H1 (cell line): ENCODE results near the gene SLC35A2. TPM values are rescaled to one million over a fixed set of nuclear protein-coding genes. Genes with fewer than 3 reads are reported as not detected.

Experiments used
- CTCF ChIA-PET: fragments of 300-600 bp; sonication (Branson Sonifier 250); formaldehyde crosslinking; loops from one replicate; lab custom pipeline; 2021; ENCODE audit not compliant: partially characterized antibody; lab: Charles Lee
- POLR2A ChIA-PET: fragments of 300-600 bp; sonication (Branson Sonifier 250); formaldehyde crosslinking; loops from one replicate; lab custom pipeline; 2021; ENCODE audit warnings: inconsistent platforms; ENCODE audit not compliant: partially characterized antibody; lab: Charles Lee
- DNase-seq, 2 experiments: peaks; one replicate each; pipeline versions ENCODE4 v3.0.0 to v3.0.0-alpha.2; 2010 to 2022; ENCODE audit warnings: low spot score in 2 of 2, low read depth in 1 of 2, mixed read lengths in 1 of 2
- FAIRE-seq: peaks from 2 replicates; lab custom pipeline; 2011; peaks lifted over from hg19 to GRCh38; lab: Jason Lieb, UNC
- H2AFZ ChIP-seq: 2 replicates; pipeline ENCODE4 v1.8.1; 2012; ENCODE audit warnings: low read length, inconsistent platforms
- H2AK5ac ChIP-seq: 2 replicates; pipeline ENCODE4 v1.6.1; 2013; ENCODE audit warnings: low read depth, low read length
- H2BK120ac ChIP-seq: replicated peaks from 2 replicates; pipeline ENCODE3; 2013; ENCODE audit warnings: low read depth, low read length, inconsistent platforms
- H2BK12ac ChIP-seq: 2 replicates; pipeline ENCODE4 v1.6.1; 2013; ENCODE audit warnings: low read depth, low read length
- H2BK15ac ChIP-seq: 2 replicates; pipeline ENCODE4 v1.6.1; 2013; ENCODE audit warnings: low read length
- H2BK20ac ChIP-seq: 2 replicates; pipeline ENCODE4 v1.6.1; 2013; ENCODE audit warnings: low read length
- H2BK5ac ChIP-seq: 2 replicates; pipeline ENCODE4 v1.6.1; 2013; ENCODE audit warnings: low read depth, low read length
- H3K14ac ChIP-seq: 2 replicates; pipeline ENCODE4 v1.6.1; 2013; ENCODE audit warnings: inconsistent platforms; ENCODE audit not compliant: insufficient read length
- H3K18ac ChIP-seq: 2 replicates; pipeline ENCODE4 v1.6.1; 2013; ENCODE audit warnings: low read length; ENCODE audit errors: extremely low read depth
- H3K23ac ChIP-seq: 2 replicates; pipeline ENCODE4 v1.6.1; 2013; ENCODE audit warnings: inconsistent platforms; ENCODE audit not compliant: insufficient read length
- H3K23me2 ChIP-seq: 2 replicates; pipeline ENCODE4 v1.6.1; 2013; ENCODE audit warnings: low read depth, low read length
- H3K27ac ChIP-seq: 2 replicates; pipeline ENCODE4 v1.6.1; 2011; ENCODE audit warnings: low read depth, low read length, inconsistent platforms
- H3K27me3 ChIP-seq, 4 experiments: replicated peaks in 1 of 4; 1 replicate in 1 of 4; 2 replicates in 3 of 4; pipeline versions ENCODE4 v1.6.1 to v1.8.1; 2011 to 2013; ENCODE audit warnings: low read length in 3 of 4, mild to moderate bottlenecking in 3 of 4, inconsistent platforms in 2 of 4, mixed read lengths in 2 of 4, moderate library complexity in 1 of 4; ENCODE audit not compliant: control insufficient read depth in 3 of 4, insufficient read depth in 3 of 4; ENCODE audit errors: extremely low read depth in 1 of 4
- H3K36me3 ChIP-seq, 4 experiments: 2 replicates each; pipeline versions ENCODE4 v1.6.1 to v1.8.1; 2011 to 2013; ENCODE audit warnings: mild to moderate bottlenecking in 4 of 4, low read length in 3 of 4, moderate library complexity in 2 of 4, control low read depth in 1 of 4, inconsistent platforms in 1 of 4; ENCODE audit not compliant: insufficient read depth in 4 of 4, control insufficient read depth in 2 of 4
- H3K4ac ChIP-seq: replicated peaks from 2 replicates; pipeline ENCODE3; 2013; ENCODE audit warnings: low read length, low read depth, mixed read lengths, inconsistent platforms; ENCODE audit not compliant: insufficient read length
- H3K4me1 ChIP-seq, 4 experiments: replicated peaks in 1 of 4; 1 replicate in 1 of 4; 2 replicates in 3 of 4; pipeline versions ENCODE4 v1.6.1 to v1.8.1; 2011 to 2013; ENCODE audit warnings: low read length in 3 of 4, inconsistent platforms in 2 of 4, mixed read lengths in 1 of 4; ENCODE audit not compliant: insufficient read depth in 4 of 4, control insufficient read depth in 3 of 4
- H3K4me2 ChIP-seq, 2 experiments: 2 replicates each; pipeline versions ENCODE4 v1.6.1 to v1.8.1; 2011 to 2013; ENCODE audit warnings: low read depth in 2 of 2, low read length in 2 of 2, control low read depth in 1 of 2, inconsistent platforms in 1 of 2, mild to moderate bottlenecking in 1 of 2; ENCODE audit not compliant: insufficient read depth in 1 of 2
- H3K4me3 ChIP-seq, 4 experiments: fragments of 200-600, 300-600 bp in 1 of 4; sonication (generic), shearing (Covaris generic), sonication (Bioruptor Twin) in 1 of 4; 2 replicates each; pipeline versions ENCODE4 v1.5.1 to v1.8.1; 2011 to 2016; ENCODE audit warnings: low read length in 4 of 4, low read depth in 3 of 4, control low read depth in 2 of 4, inconsistent platforms in 2 of 4, mild to moderate bottlenecking in 2 of 4, mixed read lengths in 1 of 4, moderate library complexity in 1 of 4; ENCODE audit not compliant: insufficient read depth in 2 of 4; ENCODE audit errors: extremely low read depth in 1 of 4
- H3K56ac ChIP-seq: replicated peaks from 2 replicates; pipeline ENCODE3; 2013; ENCODE audit warnings: low read depth, mild to moderate bottlenecking, mixed read lengths, low read length, inconsistent platforms; ENCODE audit not compliant: insufficient read length
- H3K79me1 ChIP-seq: 2 replicates; pipeline ENCODE4 v1.6.1; 2013; ENCODE audit warnings: low read depth, low read length, control low read depth
- H3K79me2 ChIP-seq, 2 experiments: 2 replicates each; pipeline versions ENCODE4 v1.6.1 to v1.8.1; 2012 to 2013; ENCODE audit warnings: low read length in 2 of 2, mild to moderate bottlenecking in 2 of 2, inconsistent platforms in 1 of 2; ENCODE audit not compliant: insufficient read depth in 2 of 2, control insufficient read depth in 1 of 2
- H3K9ac ChIP-seq, 4 experiments: replicated peaks in 1 of 4; 1 replicate in 1 of 4; 2 replicates in 3 of 4; pipeline versions ENCODE4 v1.6.1 to v1.8.1; 2011 to 2013; ENCODE audit warnings: low read depth in 3 of 4, low read length in 3 of 4, control low read depth in 2 of 4, mild to moderate bottlenecking in 2 of 4, moderate library complexity in 2 of 4, inconsistent platforms in 1 of 4; ENCODE audit errors: extremely low read depth in 1 of 4
- H3K9me3 ChIP-seq, 2 experiments: 2 replicates each; pipeline versions ENCODE4 v1.6.1 to v1.8.1; 2012 to 2013; ENCODE audit warnings: mild to moderate bottlenecking in 2 of 2, moderate library complexity in 2 of 2, control low read depth in 1 of 2, inconsistent platforms in 1 of 2, low read depth in 1 of 2, low read length in 1 of 2, mixed read lengths in 1 of 2; ENCODE audit not compliant: insufficient read depth in 2 of 2
- H4K20me1 ChIP-seq, 2 experiments: replicated peaks in 1 of 2; 2 replicates each; pipeline versions ENCODE3 to v1.8.1; 2011 to 2013; ENCODE audit warnings: inconsistent platforms in 2 of 2, low read length in 2 of 2, mild to moderate bottlenecking in 1 of 2; ENCODE audit not compliant: insufficient read depth in 2 of 2, control insufficient read depth in 1 of 2
- H4K5ac ChIP-seq: 2 replicates; pipeline ENCODE4 v1.6.1; 2013; ENCODE audit warnings: low read length, low read depth, mixed read lengths, inconsistent platforms; ENCODE audit not compliant: insufficient read length
- H4K8ac ChIP-seq: 2 replicates; pipeline ENCODE4 v1.8.0; 2013; ENCODE audit warnings: mild to moderate bottlenecking, moderate library complexity, low read length, inconsistent platforms; ENCODE audit not compliant: insufficient read depth; ENCODE audit errors: extremely low read depth
- H4K91ac ChIP-seq: replicated peaks from 2 replicates; pipeline ENCODE3; 2013; ENCODE audit warnings: low read length, mixed read lengths, inconsistent platforms; ENCODE audit not compliant: insufficient read length
- ASH2L ChIP-seq: fragments of 200-600, 300-600 bp; sonication (generic); IDR thresholded peaks from one replicate; pipeline ENCODE4 v1.7.1; 2017; ENCODE audit warnings: low read length
- BRCA1 ChIP-seq: IDR thresholded peaks from 2 replicates; pipeline ENCODE4 v1.6.1; 2012; ENCODE audit warnings: low read depth, low read length, improper control_type of control experiment
- CHD2 ChIP-seq: IDR thresholded peaks from 2 replicates; pipeline ENCODE4 v1.6.1; 2012; ENCODE audit warnings: low read length, improper control_type of control experiment
- EGR1 ChIP-seq: IDR thresholded peaks from 2 replicates; pipeline ENCODE4 v1.6.1; 2011; ENCODE audit warnings: low read depth, low read length, borderline replicate concordance
- EZH2 ChIP-seq: fragments of 200-600 bp; sonication (generic); IDR thresholded peaks from 2 replicates; pipeline ENCODE4 v1.7.1; 2012; ENCODE audit warnings: low read depth, mild to moderate bottlenecking, moderate library complexity, low read length, inconsistent platforms; ENCODE audit not compliant: severe bottlenecking
- HDAC6 ChIP-seq: IDR thresholded peaks from one replicate; pipeline ENCODE4 v1.7.1; 2012; ENCODE audit warnings: low read depth, mild to moderate bottlenecking, inconsistent platforms, low read length, moderate library complexity
- SP4 ChIP-seq: IDR thresholded peaks from 2 replicates; pipeline ENCODE4 v1.6.1; 2012; ENCODE audit warnings: low read length, inconsistent platforms
- TAF7 ChIP-seq: optimal IDR thresholded peaks from 2 replicates; pipeline ENCODE3; 2011; ENCODE audit warnings: low read depth, mild to moderate bottlenecking, inconsistent platforms, low read length, moderate library complexity, borderline replicate concordance
- WGBS, 2 experiments: shearing (Covaris generic) in 1 of 2; methylation state at CpG; one replicate each; pipeline versions ENCODE4 v1.1.6 to v1.1.7; 2013 to 2015; ENCODE audit warnings: low lambda C conversion rate in 2 of 2, mixed read lengths in 2 of 2, inconsistent platforms in 1 of 2, low coverage in 1 of 2, missing lambda C conversion rate in 1 of 2; ENCODE audit not compliant: insufficient replicate concordance in 2 of 2, insufficient coverage in 1 of 2, insufficient read length in 1 of 2; ENCODE audit errors: extremely low coverage in 1 of 2, missing lambda C conversion rate in 1 of 2; 5-methylcytosine and 5-hydroxymethylcytosine counted together
- polyA plus RNA-seq, 7 experiments: library from polyadenylated mRNA; depleted of rRNA in 3 of 7; stranded (reverse) in 5 of 7; unstranded in 2 of 7; fragments of >200 nt in 5 of 7; fragments of 200-250 nt in 2 of 7; gene quantifications; 1 replicate in 5 of 7; 2 replicates in 1 of 7; 4 replicates in 1 of 7; pipeline versions ENCODE4 v1.2.1 to v1.2.3, GENCODE V29; 2011 to 2013; ENCODE audit warnings: missing spikeins in 2 of 7, mixed read lengths in 2 of 7
- total RNA-seq: library from RNA; stranded (reverse); fragmentation: NEBNext Ultra II Directional; extraction: Animal tissue kit (Norgen Biotek cat#: 25700); gene quantifications from 2 replicates; pipeline ENCODE4 v1.2.1, GENCODE V29; 2021
- TF ChIP-seq, protein P1 (sequence below): IDR thresholded peaks from 2 replicates; pipeline ENCODE4 v1.6.1; 2012; ENCODE audit warnings: low read length, inconsistent platforms
- TF ChIP-seq, protein P2 (sequence below): IDR thresholded peaks from 2 replicates; pipeline ENCODE4 v1.6.1; 2011; ENCODE audit warnings: low read depth, mild to moderate bottlenecking, low read length; ENCODE audit not compliant: insufficient read depth

Gene SLC35A2
- total and polyA plus RNA-seq, 2 of the 8 experiments (the other 6 are each of a cell fraction or from before 2014, with no cell fraction given), result 21.4 to 48.3 TPM

DNA sequence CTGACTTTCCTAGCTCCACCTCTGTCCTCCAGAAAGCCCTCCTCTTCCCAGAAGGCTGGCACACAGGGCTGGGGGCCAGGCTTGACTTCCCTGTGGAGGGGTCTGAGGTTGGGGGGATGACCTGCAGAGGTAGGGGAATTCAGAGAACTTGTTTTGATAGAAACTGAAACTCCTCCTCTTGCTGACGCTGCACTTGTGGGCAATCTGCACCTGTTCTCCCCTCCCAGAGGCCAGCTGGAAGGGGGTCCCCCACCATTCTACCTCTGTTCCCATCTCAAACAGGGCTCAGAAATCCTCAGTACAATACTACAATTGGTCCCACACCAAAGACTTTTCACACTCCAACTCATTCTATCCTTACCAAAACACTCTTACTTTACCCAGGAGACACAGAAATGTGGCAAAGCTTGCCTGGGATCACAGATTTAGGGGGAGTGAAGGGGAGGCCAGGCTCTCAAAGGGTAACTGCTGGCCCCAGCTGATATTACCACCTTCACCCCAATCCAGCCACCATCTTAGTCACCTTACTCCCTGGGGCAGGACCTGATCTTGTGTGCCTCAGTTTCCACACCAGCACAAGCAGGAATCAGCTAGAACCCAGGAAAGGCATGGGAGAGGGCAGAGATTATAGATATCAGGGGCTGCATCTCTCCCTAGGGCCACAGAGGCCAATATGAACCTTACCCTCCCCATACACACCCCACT is 27.4 kb upstream of the SLC35A2 start:
- no peak overlapping the region for H2BK12ac ChIP-seq
- DNase-seq, result no peak
- H2AFZ ChIP-seq, result no peak overlapping the region
- no peak overlapping the region for H3K18ac ChIP-seq
- H2BK15ac ChIP-seq, result no peak overlapping the region
- H3K9me3 ChIP-seq, result no peaks in the 10 kb centered on the region
- no peak overlapping the region for H4K91ac ChIP-seq
- CTCF ChIA-PET, result interaction anchor here (0.6 to 2.9 kb wide), 8 partner anchors 10 to 203 kb away, joined by 3 to 13 read pairs (median 3); no protein-coding TSS in a partner anchor
- no peak overlapping the region for H3K4me2 ChIP-seq
- H3K4ac ChIP-seq, result no peak overlapping the region
- H3K9ac ChIP-seq, result no peak overlapping the region
- no peak overlapping the region for H3K56ac ChIP-seq
- FAIRE-seq, result no peak
- H4K8ac ChIP-seq, result no peak overlapping the region
- no peak overlapping the region for H2BK120ac ChIP-seq
- H2BK5ac ChIP-seq, result no peak overlapping the region
- H3K23me2 ChIP-seq, result no peaks in the 10 kb centered on the region; the same call in 1 of the 2 replicates
- H2BK20ac ChIP-seq, result no peak overlapping the region
- POLR2A ChIA-PET, result interaction anchor here (0.9 to 21.5 kb wide), 6 partner anchors 15 to 112 kb away, joined by 3 to 572 read pairs (median 4); partner anchors contain the start of genes PIM2, PQBP1, SLC35A2 and TIMM17B
- H3K27me3 ChIP-seq, result no peaks in the 10 kb centered on the region
- H3K79me2 ChIP-seq, result peaks cover 0 to 67% of the 10 kb centered on the region in 2 experiments; a peak in 2 of 4 replicates
- H4K5ac ChIP-seq, result no peak overlapping the region
- H3K79me1 ChIP-seq, result no peaks in the 10 kb centered on the region
- H3K4me1 ChIP-seq, result peaks cover 0 to 12% (median 3%) of the 10 kb centered on the region in 4 experiments; a peak in 6 of 7 replicates
- no peak overlapping the region for H3K4me3 ChIP-seq
- 50% methylated on average over 1 of the region's 1 CpG; no CpG with 5 or more reads in 1 of the 2 experiments for WGBS, 2 experiments
- H3K23ac ChIP-seq, result no peak overlapping the region
- H3K14ac ChIP-seq, result no peak overlapping the region
- no peak overlapping the region; the same call in 1 of the 2 replicates for H3K27ac ChIP-seq
- H2AK5ac ChIP-seq, result no peak overlapping the region
- peaks cover 0 to 2% of the 10 kb centered on the region in 2 experiments for H4K20me1 ChIP-seq
- peaks cover 0 to 19% (median 6%) of the 10 kb centered on the region in 4 experiments; a peak in 6 of 8 replicates for H3K36me3 ChIP-seq
- TF ChIP-seq, protein P1, sequence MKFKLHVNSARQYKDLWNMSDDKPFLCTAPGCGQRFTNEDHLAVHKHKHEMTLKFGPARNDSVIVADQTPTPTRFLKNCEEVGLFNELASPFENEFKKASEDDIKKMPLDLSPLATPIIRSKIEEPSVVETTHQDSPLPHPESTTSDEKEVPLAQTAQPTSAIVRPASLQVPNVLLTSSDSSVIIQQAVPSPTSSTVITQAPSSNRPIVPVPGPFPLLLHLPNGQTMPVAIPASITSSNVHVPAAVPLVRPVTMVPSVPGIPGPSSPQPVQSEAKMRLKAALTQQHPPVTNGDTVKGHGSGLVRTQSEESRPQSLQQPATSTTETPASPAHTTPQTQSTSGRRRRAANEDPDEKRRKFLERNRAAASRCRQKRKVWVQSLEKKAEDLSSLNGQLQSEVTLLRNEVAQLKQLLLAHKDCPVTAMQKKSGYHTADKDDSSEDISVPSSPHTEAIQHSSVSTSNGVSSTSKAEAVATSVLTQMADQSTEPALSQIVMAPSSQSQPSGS, result no peak
- TF ChIP-seq, protein P2, sequence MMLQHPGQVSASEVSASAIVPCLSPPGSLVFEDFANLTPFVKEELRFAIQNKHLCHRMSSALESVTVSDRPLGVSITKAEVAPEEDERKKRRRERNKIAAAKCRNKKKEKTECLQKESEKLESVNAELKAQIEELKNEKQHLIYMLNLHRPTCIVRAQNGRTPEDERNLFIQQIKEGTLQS, result no peak
- TF ChIP-seq TAF7, result no peak
- no peak for TF ChIP-seq BRCA1
- no peak for TF ChIP-seq ASH2L
- no peak for TF ChIP-seq CHD2
- no peak for TF ChIP-seq EZH2
- no peak for TF ChIP-seq SP4
- no peak for TF ChIP-seq HDAC6
- no peak for TF ChIP-seq EGR1
